CD14-positive monocyte (primary cell): ENCODE data around the gene RBMS3. TPM values are rescaled to one million over a fixed set of nuclear protein-coding genes. Genes with fewer than 3 reads are reported as not detected.

Source experiments
- DNase-seq, 3 donors: peaks; one replicate each; pipeline ENCODE4 v3.0.0-alpha.2; 2011 to 2022
- H2AFZ ChIP-seq: 2 replicates; pipeline ENCODE4 v1.6.0; 2012; ENCODE audit warnings: mild to moderate bottlenecking, low read depth, low read length, inconsistent platforms; ENCODE audit not compliant: insufficient read depth, poor library complexity, severe bottlenecking
- H3K27ac ChIP-seq, 2 donors: 1 replicate in 1 of 2; 2 replicates in 1 of 2; pipeline ENCODE4 v1.5.1; 2012 to 2013; ENCODE audit warnings: low read length in 2 of 2, control low read depth in 1 of 2, inconsistent platforms in 1 of 2, low read depth in 1 of 2, mild to moderate bottlenecking in 1 of 2
- H3K27me3 ChIP-seq, 2 donors: one replicate each; pipeline versions ENCODE4 v1.6.0 to v1.6.1; 2011 to 2013; ENCODE audit warnings: low read length in 2 of 2; ENCODE audit not compliant: control insufficient read depth in 2 of 2, insufficient read depth in 2 of 2
- H3K36me3 ChIP-seq, 2 donors: replicated peaks in 1 of 2; 1 replicate in 1 of 2; 2 replicates in 1 of 2; pipeline versions ENCODE4 v1.5.1 to v1.6.1; 2012 to 2013; ENCODE audit warnings: low read length in 2 of 2, control low read depth in 1 of 2, inconsistent platforms in 1 of 2, mild to moderate bottlenecking in 1 of 2; ENCODE audit not compliant: insufficient read depth in 2 of 2, control insufficient read depth in 1 of 2
- H3K4me1 ChIP-seq, 2 donors: 1 replicate in 1 of 2; 2 replicates in 1 of 2; pipeline versions ENCODE4 v1.5.1 to v1.6.1; 2012 to 2013; ENCODE audit warnings: low read length in 2 of 2, control low read depth in 1 of 2, inconsistent platforms in 1 of 2, mild to moderate bottlenecking in 1 of 2, moderate library complexity in 1 of 2; ENCODE audit not compliant: insufficient read depth in 2 of 2, control insufficient read depth in 1 of 2
- H3K4me2 ChIP-seq: replicated peaks from 2 replicates; pipeline ENCODE3; 2012; ENCODE audit warnings: low read length, moderate library complexity, mild to moderate bottlenecking; ENCODE audit not compliant: poor library complexity, severe bottlenecking; ENCODE audit errors: extremely low read depth
- H3K4me3 ChIP-seq, 3 experiments: fragments of 200-600 bp in 1 of 3; sonication (generic) in 1 of 3; replicated peaks in 1 of 3; 1 replicate in 2 of 3; 2 replicates in 1 of 3; pipeline ENCODE4 v1.5.1; 2011 to 2013; ENCODE audit warnings: low read length in 3 of 3, mild to moderate bottlenecking in 3 of 3, control low read depth in 2 of 3, low read depth in 2 of 3, inconsistent platforms in 1 of 3, moderate library complexity in 1 of 3
- H3K79me2 ChIP-seq: 2 replicates; pipeline ENCODE4 v1.6.0; 2012; ENCODE audit warnings: mild to moderate bottlenecking, control low read depth, inconsistent platforms, low read length, moderate library complexity; ENCODE audit not compliant: insufficient read depth
- H3K9ac ChIP-seq: 2 replicates; pipeline ENCODE4 v1.6.0; 2017; ENCODE audit warnings: low read length, mild to moderate bottlenecking; ENCODE audit not compliant: insufficient read depth, poor library complexity, severe bottlenecking
- H3K9me3 ChIP-seq, 2 donors: replicated peaks in 1 of 2; 1 replicate in 1 of 2; 2 replicates in 1 of 2; pipeline versions ENCODE4 v1.5.1 to v1.6.1; 2012 to 2013; ENCODE audit warnings: low read length in 2 of 2, control low read depth in 1 of 2; ENCODE audit not compliant: control insufficient read depth in 1 of 2, insufficient read depth in 1 of 2
- H4K20me1 ChIP-seq: 2 replicates; pipeline ENCODE4 v1.6.0; 2012; ENCODE audit warnings: mild to moderate bottlenecking, low read length, control low read depth, moderate library complexity; ENCODE audit not compliant: insufficient read depth
- H3K27ac Mint-ChIP-seq, 7 donors: one replicate each; pipeline ENCODE4 v1.8.0; 2020; ENCODE audit warnings: mild to moderate bottlenecking in 7 of 7, mixed read lengths in 7 of 7, moderate library complexity in 6 of 7, inconsistent platforms in 2 of 7
- H3K27me3 Mint-ChIP-seq, 3 donors: one replicate each; pipeline ENCODE4 v1.8.0; 2021 to 2022; ENCODE audit warnings: low read depth in 3 of 3, mild to moderate bottlenecking in 3 of 3, mixed read lengths in 3 of 3, moderate library complexity in 3 of 3, inconsistent platforms in 1 of 3
- H3K36me3 Mint-ChIP-seq, 2 donors: one replicate each; pipeline ENCODE4 v1.8.0; 2020; ENCODE audit warnings: mixed read lengths in 2 of 2, inconsistent platforms in 1 of 2, mild to moderate bottlenecking in 1 of 2
- H3K4me1 Mint-ChIP-seq: one replicate; pipeline ENCODE4 v1.8.0; 2020; ENCODE audit warnings: mild to moderate bottlenecking, mixed read lengths
- H3K4me3 Mint-ChIP-seq, 2 donors: one replicate each; pipeline ENCODE4 v1.8.0; 2020; ENCODE audit warnings: mild to moderate bottlenecking in 2 of 2, mixed read lengths in 2 of 2, moderate library complexity in 1 of 2
- H3K9me3 Mint-ChIP-seq, 7 donors: one replicate each; pipeline ENCODE4 v1.8.0; 2020 to 2022; ENCODE audit warnings: mixed read lengths in 7 of 7, mild to moderate bottlenecking in 6 of 7, moderate library complexity in 6 of 7, inconsistent platforms in 2 of 7
- CTCF ChIP-seq: fragments of 200-600 bp; IDR thresholded peaks from one replicate; pipeline ENCODE4 v1.8.0; 2022; ENCODE audit warnings: antibody characterized with exemption, mild to moderate bottlenecking
- WGBS: methylation state at CpG from one replicate; pipeline ENCODE4 v1.1.5; 2013; ENCODE audit warnings: missing lambda C conversion rate; ENCODE audit not compliant: insufficient coverage; 5-methylcytosine and 5-hydroxymethylcytosine counted together
- intact Hi-C, 2 donors: fragments of 100-400 bp; cut with micrococcal nuclease; formaldehyde crosslinking; loops; one replicate each; pipeline versions ENCODE4 v1.15.0 to v1.15.1; 2023
- polyA plus RNA-seq, 3 donors: library from polyadenylated mRNA; depleted of rRNA in 1 of 3; unstranded in 2 of 3; stranded (reverse) in 1 of 3; fragments of 300-500 nt in 2 of 3; fragments of >200 nt in 1 of 3; fragmentation: Illumina TruSeq in 2 of 3; gene quantifications; 1 replicate in 2 of 3; 2 replicates in 1 of 3; pipeline ENCODE4 v1.2.3, GENCODE V29; 2012 to 2021

The RBMS3 gene
- polyA plus RNA-seq, 3 donors = not detected

GRCh38 chr3:29690686-29691353, 409.9 kb downstream of the RBMS3 start:
- Histone ChIP-seq H3K36me3 (no peaks in the 10 kb centered on the region), H3K4me2 (no peak overlapping the region), H3K79me2 (no peaks in the 10 kb centered on the region), H2AFZ (no peak overlapping the region), H3K27me3 (no peaks in the 10 kb centered on the region), H3K4me1 (peaks cover 2 to 7% of the 10 kb centered on the region in 2 donors), H3K9ac (no peak overlapping the region), H3K27ac (no peak overlapping the region), H4K20me1 (no peaks in the 10 kb centered on the region), H3K9me3 (no peaks in the 10 kb centered on the region), H3K4me3 (no peak overlapping the region)
- Mint-ChIP-seq H3K27ac (no peak overlapping the region), H3K27me3 (peaks cover 0 to 2% (median 0%) of the 10 kb centered on the region in 3 donors), H3K36me3 (no peaks in the 10 kb centered on the region), H3K4me3 (no peak overlapping the region), H3K9me3 (peaks cover 0 to 5% (median 0%) of the 10 kb centered on the region in 7 donors), H3K4me1 (peaks cover 11% of the 10 kb centered on the region)
- intact Hi-C loops = no loop called here
- no CpG with 5 or more reads among the region's 2 CpGs for WGBS
- TF ChIP-seq CTCF = no peak
- no peak for DNase-seq

GRCh38 chr3:29693863-29694262, 413.0 kb downstream of the RBMS3 start:
- Mint-ChIP-seq H3K4me1 (peaks cover 17% of the 10 kb centered on the region), H3K36me3 (no peaks in the 10 kb centered on the region), H3K27me3 (peaks cover 0 to 2% (median 0%) of the 10 kb centered on the region in 3 donors), H3K9me3 (peaks cover 0 to 5% (median 0%) of the 10 kb centered on the region in 7 donors), H3K27ac (no peak overlapping the region), H3K4me3 (no peak overlapping the region)
- no peak for TF ChIP-seq CTCF
- intact Hi-C loops = no loop called here
- Histone ChIP-seq H3K4me3 (no peak overlapping the region), H3K4me2 (no peak overlapping the region), H3K27me3 (no peaks in the 10 kb centered on the region), H2AFZ (no peak overlapping the region), H3K27ac (no peak overlapping the region), H3K9me3 (no peaks in the 10 kb centered on the region), H3K36me3 (no peaks in the 10 kb centered on the region), H3K4me1 (peaks cover 7 to 13% of the 10 kb centered on the region in 2 donors), H3K9ac (no peak overlapping the region), H4K20me1 (no peaks in the 10 kb centered on the region), H3K79me2 (no peaks in the 10 kb centered on the region)
- 83% methylated on average over 1 of the region's 1 CpG for WGBS
- no peak for DNase-seq
